ENCODE data around the gene TMED1. TPM values are rescaled to one million over a fixed set of nuclear protein-coding genes. Genes with fewer than 3 reads are reported as not detected.

Gene TMED1
- total and polyA plus RNA-seq, 2 of the 8 experiments (the other 6 are each of a cell fraction or from before 2014, with no cell fraction given) = 26.9 to 31.9 TPM

DNA sequence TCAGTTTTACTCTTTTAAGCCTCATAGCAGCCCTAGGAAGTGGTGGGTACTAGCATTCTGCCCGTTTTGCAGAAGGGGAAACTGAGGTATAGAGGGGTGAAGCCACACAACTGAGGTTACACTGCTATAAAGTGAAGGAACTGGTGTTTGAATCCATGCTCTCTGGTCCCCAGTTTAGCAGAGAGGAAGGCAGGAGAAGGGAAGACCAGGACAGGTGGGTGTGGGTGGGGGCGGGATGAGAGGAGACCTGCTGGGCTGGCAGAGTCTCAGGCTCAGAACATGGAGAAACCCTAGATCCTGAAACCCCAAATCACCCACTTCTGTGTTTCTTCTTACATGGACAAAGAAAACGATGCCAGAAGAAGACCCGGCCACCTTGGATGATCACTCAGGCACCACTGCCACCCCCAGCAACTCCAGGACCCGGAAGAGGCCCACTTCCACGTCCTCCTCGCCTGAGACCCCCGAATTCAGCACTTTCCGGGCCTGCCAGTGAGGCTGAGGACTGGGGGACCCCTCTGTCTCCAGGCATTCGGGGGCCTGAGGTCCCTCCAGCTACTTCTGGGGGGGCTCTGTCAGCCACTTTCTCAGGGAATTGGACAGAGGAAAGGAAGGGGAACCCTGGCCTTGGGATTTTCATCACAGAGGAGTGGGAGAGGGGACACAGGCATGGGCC lies 33.0 kb upstream of the TMED1 start:
- Histone ChIP-seq H3K9me3 (ENCODE audit: insufficient read depth in 2 of 2, low read depth in 1 of 2, low read length in 1 of 2) (no peaks in the 10 kb centered on the region), H3K79me2 (ENCODE audit: control insufficient read depth in 1 of 2, insufficient read depth in 2 of 2, low read length in 2 of 2) (peaks cover 0 to 20% of the 10 kb centered on the region in 2 experiments; a peak in 3 of 4 replicates), H3K79me1 (ENCODE audit: low read depth, low read length) (no peaks in the 10 kb centered on the region; the same call in 1 of the 2 replicates), H2BK12ac (ENCODE audit: low read depth, low read length) (no peak overlapping the region), H3K18ac (ENCODE audit: extremely low read depth, low read length) (no peak overlapping the region), H2BK20ac (ENCODE audit: low read length) (no peak overlapping the region), H3K14ac (ENCODE audit: insufficient read length) (no peak overlapping the region), H3K23ac (ENCODE audit: insufficient read length) (no peak overlapping the region), H3K4me1 (replicated peaks in 1 of 4; ENCODE audit: control insufficient read depth in 3 of 4, insufficient read depth in 4 of 4, low read length in 3 of 4) (peaks cover 0 to 12% (median 2%) of the 10 kb centered on the region in 4 experiments; a peak in 4 of 7 replicates), H3K56ac (replicated peaks; ENCODE audit: insufficient read length, low read depth, low read length) (no peak overlapping the region), H3K36me3 (ENCODE audit: control insufficient read depth in 2 of 4, insufficient read depth in 4 of 4, low read length in 3 of 4) (no peaks in the 10 kb centered on the region), H2AFZ (ENCODE audit: low read length) (no peak overlapping the region), H3K27ac (ENCODE audit: low read depth, low read length) (no peak overlapping the region), H4K20me1 (replicated peaks in 1 of 2; ENCODE audit: control insufficient read depth in 1 of 2, insufficient read depth in 2 of 2, low read length in 2 of 2) (no peaks in the 10 kb centered on the region), H3K4ac (replicated peaks; ENCODE audit: insufficient read length, low read depth, low read length) (no peak overlapping the region), H3K4me2 (ENCODE audit: insufficient read depth in 1 of 2, low read depth in 2 of 2, low read length in 2 of 2) (no peak overlapping the region), H4K5ac (ENCODE audit: insufficient read length, low read depth, low read length) (no peak overlapping the region), H3K27me3 (replicated peaks in 1 of 4; ENCODE audit: control insufficient read depth in 3 of 4, extremely low read depth in 1 of 4, insufficient read depth in 3 of 4, low read length in 3 of 4) (no peaks in the 10 kb centered on the region), H4K8ac (ENCODE audit: extremely low read depth, insufficient read depth, low read length) (no peak overlapping the region), H2BK15ac (ENCODE audit: low read length) (no peak overlapping the region), H3K9ac (replicated peaks in 1 of 4; ENCODE audit: extremely low read depth in 1 of 4, low read depth in 3 of 4, low read length in 3 of 4) (no peak overlapping the region), H3K4me3 (ENCODE audit: extremely low read depth in 1 of 4, insufficient read depth in 2 of 4, low read depth in 3 of 4, low read length in 4 of 4) (no peak overlapping the region), H2BK5ac (ENCODE audit: low read depth, low read length) (no peak overlapping the region; the same call in 1 of the 2 replicates), H3K23me2 (ENCODE audit: low read depth, low read length) (peaks cover 8% of the 10 kb centered on the region; the same call in 1 of the 2 replicates), H4K91ac (replicated peaks; ENCODE audit: insufficient read length, low read length) (no peak overlapping the region), H2AK5ac (ENCODE audit: low read depth, low read length) (no peak overlapping the region), H2BK120ac (replicated peaks; ENCODE audit: low read depth, low read length) (no peak overlapping the region)
- TF ChIP-seq, protein P1, sequence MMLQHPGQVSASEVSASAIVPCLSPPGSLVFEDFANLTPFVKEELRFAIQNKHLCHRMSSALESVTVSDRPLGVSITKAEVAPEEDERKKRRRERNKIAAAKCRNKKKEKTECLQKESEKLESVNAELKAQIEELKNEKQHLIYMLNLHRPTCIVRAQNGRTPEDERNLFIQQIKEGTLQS (IDR thresholded peaks at IDR 0.05; ENCODE audit: insufficient read depth, low read depth, low read length) = no peak
- TF ChIP-seq ZNF274 (IDR thresholded peaks at IDR 0.05; ENCODE audit: borderline replicate concordance, extremely low read depth, low read length) (no peak), MAFK (IDR thresholded peaks at IDR 0.05; ENCODE audit: low read depth, low read length) (no peak), KDM5A (IDR thresholded peaks at IDR 0.05; ENCODE audit: low read length) (no peak), RFX5 (IDR thresholded peaks at IDR 0.05; ENCODE audit: borderline replicate concordance, low read depth, low read length) (no peak), EGR1 (IDR thresholded peaks at IDR 0.05; ENCODE audit: borderline replicate concordance, low read depth, low read length) (no peak), BRCA1 (IDR thresholded peaks at IDR 0.05; ENCODE audit: low read depth, low read length) (no peak), CHD1 (IDR thresholded peaks at IDR 0.05; ENCODE audit: low read depth, low read length) (no peak), NANOG (IDR thresholded peaks at IDR 0.05; ENCODE audit: insufficient read depth, low read depth, low read length, poor library complexity, severe bottlenecking) (no peak), POLR2A (IDR thresholded peaks at IDR 0.05; ENCODE audit: control extremely low read depth in 1 of 2, low read depth in 2 of 2, low read length in 2 of 2) (no peak), RAD21 (IDR thresholded peaks at IDR 0.05 in 1 of 2, conservative IDR thresholded peaks at IDR 0.05 in 1 of 2; ENCODE audit: low read depth in 2 of 2, low read length in 2 of 2) (no peak)
- whole genome bisulfite sequencing, 2 experiments (ENCODE audit: extremely low coverage in 1 of 2, insufficient coverage in 1 of 2, insufficient read length in 1 of 2, insufficient replicate concordance in 2 of 2, low coverage in 1 of 2, low lambda C conversion rate in 2 of 2, missing lambda C conversion rate in 1 of 2) = 93% methylated on average over 8 of the region's 10 CpGs; no CpG with 5 or more reads in 1 of the 2 experiments
- POLR2A ChIA-PET (ENCODE audit: partially characterized antibody) = no interaction called here
- CTCF ChIA-PET (ENCODE audit: partially characterized antibody) = interaction anchor here (0.6 to 11.3 kb wide), 5 partner anchors 8 to 637 kb away, joined by 3 to 249 read pairs (median 13); partner anchors contain the start of gene C19orf38
- FAIRE-seq (no peak), DNase-seq (ENCODE audit: low read depth in 1 of 2, low spot score in 2 of 2) (no peak)
